Loucy (cell line): ENCODE measurements around the gene YIPF5.

Experiments used
- H2AFZ ChIP-seq: fragments of 200-600 bp; sonication (generic); 2 replicates; pipeline ENCODE4 v1.6.0; 2016; ENCODE audit warnings: antibody characterized with exemption, mild to moderate bottlenecking, low read length, moderate library complexity
- H3F3A ChIP-seq: fragments of 200-600 bp; 2 replicates; pipeline ENCODE4 v1.6.0; 2016; ENCODE audit warnings: antibody characterized with exemption, low read depth, mild to moderate bottlenecking
- H3K27me3 ChIP-seq: fragments of 200-600 bp; sonication (generic); 2 replicates; pipeline ENCODE4 v1.6.1; 2014; ENCODE audit warnings: low read length, mild to moderate bottlenecking; ENCODE audit not compliant: insufficient read depth, poor library complexity, severe bottlenecking
- H3K36me3 ChIP-seq: fragments of 200-600 bp; sonication (generic); 2 replicates; pipeline ENCODE4 v1.6.1; 2016; ENCODE audit warnings: low read length; ENCODE audit not compliant: insufficient read depth
- H3K4me1 ChIP-seq: fragments of 200-600 bp; sonication (generic); 2 replicates; pipeline ENCODE4 v1.5.1; 2014; ENCODE audit warnings: low read length, mild to moderate bottlenecking; ENCODE audit not compliant: insufficient read depth, poor library complexity, severe bottlenecking
- H3K4me2 ChIP-seq: fragments of 200-600 bp; sonication (generic); 2 replicates; pipeline ENCODE4 v1.6.0; 2014; ENCODE audit warnings: antibody characterized with exemption, low read length, low read depth, mild to moderate bottlenecking; ENCODE audit not compliant: poor library complexity, severe bottlenecking
- H3K4me3 ChIP-seq: fragments of 200-600 bp; sonication (generic); 2 replicates; pipeline ENCODE4 v1.5.1; 2014; ENCODE audit warnings: low read length, mild to moderate bottlenecking, mixed read lengths; ENCODE audit not compliant: poor library complexity, severe bottlenecking
- H3K79me2 ChIP-seq: fragments of 200-600 bp; sonication (generic); 2 replicates; pipeline ENCODE4 v1.6.1; 2014; ENCODE audit warnings: low read length; ENCODE audit not compliant: insufficient read depth
- H3K9ac ChIP-seq: fragments of 200-600 bp; sonication (generic); 2 replicates; pipeline ENCODE4 v1.6.0; 2014; ENCODE audit warnings: mild to moderate bottlenecking, low read depth, low read length, moderate library complexity; ENCODE audit not compliant: poor library complexity, severe bottlenecking
- H3K9me2 ChIP-seq: fragments of 200-600 bp; sonication (generic); replicated peaks from 2 replicates; pipeline ENCODE4 v1.6.1; 2016; ENCODE audit warnings: low read depth, low read length, mixed read lengths
- H3K9me3 ChIP-seq: fragments of 200-600 bp; sonication (generic); 2 replicates; pipeline ENCODE4 v1.6.1; 2014; ENCODE audit warnings: mild to moderate bottlenecking, antibody characterized with exemption, low read length, low read depth; ENCODE audit not compliant: insufficient read depth
- H4K20me1 ChIP-seq: fragments of 200-600 bp; sonication (generic); 2 replicates; pipeline ENCODE4 v1.6.0; 2014; ENCODE audit warnings: antibody characterized with exemption, low read length, mild to moderate bottlenecking; ENCODE audit not compliant: insufficient read depth, poor library complexity, severe bottlenecking
- EZH2phosphoT487 ChIP-seq: fragments of 200-600 bp; IDR thresholded peaks from 2 replicates; pipeline ENCODE4 v1.6.1; 2018; ENCODE audit warnings: antibody characterized with exemption, mild to moderate bottlenecking, moderate library complexity, borderline replicate concordance
- TF ChIP-seq, protein P1 (sequence below): fragments of 200-600 bp; sonication (generic); conservative IDR thresholded peaks from 2 replicates; pipeline ENCODE4 v1.5.1; 2014; ENCODE audit warnings: mild to moderate bottlenecking, antibody characterized with exemption, low read length

The YIPF5 gene

DNA sequence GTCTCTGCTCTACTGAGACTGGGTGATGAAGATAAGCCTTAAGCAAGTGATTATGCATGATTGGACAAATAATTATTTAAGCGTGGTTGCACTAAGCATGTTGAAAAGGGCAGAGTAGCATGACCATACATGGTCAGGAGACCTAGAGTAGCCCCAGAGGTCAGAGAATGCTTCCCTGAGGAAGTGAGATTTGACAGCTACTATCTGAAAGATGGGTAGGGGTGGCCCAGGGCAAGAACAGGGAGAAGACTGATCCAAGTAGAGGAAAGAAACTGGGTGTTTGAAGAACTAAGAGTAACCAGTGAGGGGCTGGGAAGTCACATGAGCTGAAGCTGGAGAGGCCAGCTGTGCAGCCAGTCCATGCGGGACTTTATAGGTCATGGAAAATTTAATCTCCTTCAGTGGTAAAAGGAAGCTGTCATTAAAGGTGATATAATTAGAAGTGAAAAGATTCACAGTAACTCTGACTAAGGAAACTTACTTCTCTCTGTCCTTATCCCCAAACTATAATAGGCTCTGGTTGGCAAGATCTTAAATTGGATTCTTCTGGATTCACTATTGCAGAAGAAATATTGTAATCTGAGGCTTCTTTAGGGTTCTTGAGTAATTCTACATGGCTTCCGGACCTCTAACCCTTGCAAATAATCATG is 35.2 kb downstream of the YIPF5 start:
- Histone ChIP-seq H3K4me3 (no peak overlapping the region), H3K9me3 (no peaks in the 10 kb centered on the region), H3K4me1 (peaks cover 7% of the 10 kb centered on the region), H3K79me2 (no peaks in the 10 kb centered on the region), H3F3A (no peaks in the 10 kb centered on the region), H3K36me3 (no peaks in the 10 kb centered on the region), H3K4me2 (no peak overlapping the region), H3K9me2 (no peaks in the 10 kb centered on the region), H2AFZ (no peak overlapping the region), H3K9ac (no peak overlapping the region), H4K20me1 (no peaks in the 10 kb centered on the region), H3K27me3 (no peaks in the 10 kb centered on the region)
- no peak for TF ChIP-seq EZH2phosphoT487
- TF ChIP-seq, protein P1, sequence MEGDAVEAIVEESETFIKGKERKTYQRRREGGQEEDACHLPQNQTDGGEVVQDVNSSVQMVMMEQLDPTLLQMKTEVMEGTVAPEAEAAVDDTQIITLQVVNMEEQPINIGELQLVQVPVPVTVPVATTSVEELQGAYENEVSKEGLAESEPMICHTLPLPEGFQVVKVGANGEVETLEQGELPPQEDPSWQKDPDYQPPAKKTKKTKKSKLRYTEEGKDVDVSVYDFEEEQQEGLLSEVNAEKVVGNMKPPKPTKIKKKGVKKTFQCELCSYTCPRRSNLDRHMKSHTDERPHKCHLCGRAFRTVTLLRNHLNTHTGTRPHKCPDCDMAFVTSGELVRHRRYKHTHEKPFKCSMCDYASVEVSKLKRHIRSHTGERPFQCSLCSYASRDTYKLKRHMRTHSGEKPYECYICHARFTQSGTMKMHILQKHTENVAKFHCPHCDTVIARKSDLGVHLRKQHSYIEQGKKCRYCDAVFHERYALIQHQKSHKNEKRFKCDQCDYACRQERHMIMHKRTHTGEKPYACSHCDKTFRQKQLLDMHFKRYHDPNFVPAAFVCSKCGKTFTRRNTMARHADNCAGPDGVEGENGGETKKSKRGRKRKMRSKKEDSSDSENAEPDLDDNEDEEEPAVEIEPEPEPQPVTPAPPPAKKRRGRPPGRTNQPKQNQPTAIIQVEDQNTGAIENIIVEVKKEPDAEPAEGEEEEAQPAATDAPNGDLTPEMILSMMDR = no peak

DNA sequence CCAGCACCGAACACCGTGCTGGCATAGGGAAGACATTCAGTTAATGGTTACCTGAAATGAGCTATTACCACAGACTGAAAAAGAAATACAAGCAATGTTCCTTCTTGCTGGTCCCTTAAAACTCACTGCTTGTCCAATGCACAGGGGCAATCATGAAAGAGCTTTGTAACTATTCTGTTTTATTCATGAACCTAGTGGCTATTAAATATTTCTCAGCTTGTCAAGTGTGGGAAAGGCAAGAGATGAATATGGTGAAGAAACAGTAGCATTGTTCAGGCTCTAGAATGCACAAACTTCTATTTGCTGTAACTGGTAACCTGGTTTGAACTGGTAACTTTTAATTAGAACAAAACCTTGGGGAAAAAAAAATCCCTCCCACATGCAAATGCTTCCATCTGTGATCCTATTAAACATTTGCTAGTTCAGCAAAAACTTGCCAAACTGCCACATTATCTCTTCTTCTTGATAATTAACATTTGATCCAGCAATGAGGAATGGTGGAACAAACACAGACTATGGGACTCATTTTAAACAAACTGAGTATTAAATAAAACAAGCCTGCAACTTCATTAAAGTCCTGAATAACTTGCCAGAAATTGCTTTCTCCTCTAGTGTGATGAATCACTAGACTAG is 36.1 kb downstream of the YIPF5 start:
- no peak overlapping the region for H2AFZ ChIP-seq
- no peaks in the 10 kb centered on the region for H3F3A ChIP-seq
- no peaks in the 10 kb centered on the region for H4K20me1 ChIP-seq
- no peak overlapping the region for H3K9ac ChIP-seq
- no peaks in the 10 kb centered on the region for H3K27me3 ChIP-seq
- no peaks in the 10 kb centered on the region for H3K36me3 ChIP-seq
- no peaks in the 10 kb centered on the region for H3K79me2 ChIP-seq
- no peak overlapping the region for H3K4me3 ChIP-seq
- H3K9me2 ChIP-seq = no peaks in the 10 kb centered on the region
- no peaks in the 10 kb centered on the region for H3K9me3 ChIP-seq
- no peak overlapping the region for H3K4me2 ChIP-seq
- no peak for TF ChIP-seq EZH2phosphoT487
- TF ChIP-seq, protein P1 = no peak
- peaks cover 7% of the 10 kb centered on the region for H3K4me1 ChIP-seq

DNA sequence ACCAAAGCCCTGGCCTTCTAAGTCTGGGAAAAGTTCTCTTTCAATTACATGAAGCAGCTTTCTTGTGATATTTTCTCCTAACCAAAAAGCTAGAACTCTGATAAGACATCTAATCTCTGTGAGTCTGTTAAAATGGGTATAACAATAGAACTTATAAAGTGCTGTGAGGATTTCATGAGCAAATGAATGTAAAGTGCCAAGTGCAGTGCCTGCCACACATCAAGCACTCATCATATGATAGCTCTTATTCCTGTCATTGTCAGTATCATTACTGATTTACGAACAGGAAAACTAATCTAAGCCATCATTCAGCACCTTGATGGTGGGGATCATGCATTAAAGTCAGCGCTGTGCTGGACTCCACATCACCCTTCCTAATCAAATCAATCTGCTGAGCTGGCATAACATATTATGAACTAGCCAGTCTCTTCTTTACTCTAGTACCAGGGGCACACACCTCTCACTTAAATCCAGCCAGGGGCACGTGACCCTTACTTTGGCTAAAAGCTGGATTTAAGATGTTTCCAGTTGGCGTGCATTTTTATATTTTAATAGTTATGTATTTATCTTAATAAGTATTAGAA is 37.3 kb downstream of the YIPF5 start:
- H3K36me3 ChIP-seq = no peaks in the 10 kb centered on the region
- H2AFZ ChIP-seq = no peak overlapping the region
- no peaks in the 10 kb centered on the region for H3F3A ChIP-seq
- no peaks in the 10 kb centered on the region for H3K9me3 ChIP-seq
- no peak overlapping the region for H3K4me3 ChIP-seq
- TF ChIP-seq, protein P1 = no peak
- no peak for TF ChIP-seq EZH2phosphoT487
- H3K9ac ChIP-seq = no peak overlapping the region
- H3K79me2 ChIP-seq = no peaks in the 10 kb centered on the region
- no peaks in the 10 kb centered on the region for H3K27me3 ChIP-seq
- H3K4me2 ChIP-seq = no peak overlapping the region
- H3K9me2 ChIP-seq = no peaks in the 10 kb centered on the region
- H4K20me1 ChIP-seq = no peaks in the 10 kb centered on the region
- peaks cover 7% of the 10 kb centered on the region for H3K4me1 ChIP-seq
